ENCODE results near the gene KIF2C.
"Not testable (repeated sequence)": the region's sequence is repeated elsewhere in the genome, so short reads cannot be mapped to it uniquely, and the experiment has no call there.

KIF2C gene

DNA sequence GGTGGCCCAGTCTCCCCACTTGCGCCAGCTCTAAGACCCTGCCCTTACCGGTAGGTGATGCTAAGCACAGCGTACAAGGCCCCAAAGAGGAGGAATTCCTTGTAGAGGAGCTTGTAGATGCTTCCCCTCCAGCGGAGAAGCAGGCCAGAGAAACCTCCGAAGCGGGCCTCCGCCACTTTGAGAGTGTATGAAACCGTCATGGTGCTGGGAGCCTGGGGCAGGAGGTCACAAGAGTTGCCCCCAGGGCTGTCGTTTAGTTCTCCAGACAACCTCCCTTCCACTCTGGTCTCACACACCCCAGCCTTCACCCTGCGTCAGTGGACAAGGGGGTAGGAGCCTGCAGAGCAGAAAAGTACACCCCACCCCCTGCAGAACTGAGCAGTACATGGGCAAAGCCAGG is 47.9 kb downstream of the KIF2C start:
- DNase-seq: no peak

DNA sequence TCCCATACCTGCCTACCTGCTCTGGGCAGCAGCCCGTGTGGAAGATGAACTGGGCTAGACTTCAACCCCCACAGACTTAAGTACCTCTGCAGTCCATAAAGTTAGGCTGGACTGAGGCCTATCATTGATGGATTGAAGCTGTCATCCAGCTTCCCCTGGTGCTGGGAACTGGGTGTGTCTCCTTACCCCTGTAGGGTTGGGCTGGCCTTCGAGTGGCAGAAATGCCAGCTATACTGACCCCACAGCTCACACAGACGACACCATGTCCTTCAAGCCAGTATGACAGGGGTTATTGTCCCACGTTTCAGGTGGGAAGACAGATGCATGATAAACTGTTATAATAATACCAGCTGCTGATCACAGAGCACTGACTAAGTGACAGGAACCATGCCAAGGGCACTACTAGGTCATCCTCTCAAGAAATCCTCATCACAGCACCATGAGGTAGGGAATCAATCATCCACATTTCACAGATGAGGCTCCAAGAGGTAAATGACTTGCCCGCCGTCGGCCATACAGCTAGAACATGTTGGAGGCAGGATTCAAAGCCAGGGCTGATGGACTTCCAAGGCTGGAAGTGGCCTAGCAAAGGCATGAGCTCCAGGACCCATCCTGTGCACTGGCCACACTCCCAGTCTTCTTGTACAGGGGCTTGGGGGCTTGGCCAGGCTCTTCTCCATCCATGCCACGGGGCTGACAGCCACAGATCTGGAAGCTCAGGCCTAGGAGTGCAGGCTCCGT is 48.7 kb downstream of the KIF2C start, which contains the start of gene BEST4:
Gene BEST4, minus strand, starts transcription at position 51 of the 741 bp plus-strand sequence. CDS start 465 bp downstream, outside the sequence.
- Histone ChIP-seq H3K9me3 (no peaks in the 10 kb centered on the region), H3K36me3 (no peaks in the 10 kb centered on the region), H3K4me1 (no peaks in the 10 kb centered on the region), H3K4me3 (ENCODE audit: low read depth, low read length) (no peak within 1 kb of the TSS), H3K27me3 (no peaks in the 10 kb centered on the region)
- DNase-seq: no peak
- TF ChIP-seq, protein P1, sequence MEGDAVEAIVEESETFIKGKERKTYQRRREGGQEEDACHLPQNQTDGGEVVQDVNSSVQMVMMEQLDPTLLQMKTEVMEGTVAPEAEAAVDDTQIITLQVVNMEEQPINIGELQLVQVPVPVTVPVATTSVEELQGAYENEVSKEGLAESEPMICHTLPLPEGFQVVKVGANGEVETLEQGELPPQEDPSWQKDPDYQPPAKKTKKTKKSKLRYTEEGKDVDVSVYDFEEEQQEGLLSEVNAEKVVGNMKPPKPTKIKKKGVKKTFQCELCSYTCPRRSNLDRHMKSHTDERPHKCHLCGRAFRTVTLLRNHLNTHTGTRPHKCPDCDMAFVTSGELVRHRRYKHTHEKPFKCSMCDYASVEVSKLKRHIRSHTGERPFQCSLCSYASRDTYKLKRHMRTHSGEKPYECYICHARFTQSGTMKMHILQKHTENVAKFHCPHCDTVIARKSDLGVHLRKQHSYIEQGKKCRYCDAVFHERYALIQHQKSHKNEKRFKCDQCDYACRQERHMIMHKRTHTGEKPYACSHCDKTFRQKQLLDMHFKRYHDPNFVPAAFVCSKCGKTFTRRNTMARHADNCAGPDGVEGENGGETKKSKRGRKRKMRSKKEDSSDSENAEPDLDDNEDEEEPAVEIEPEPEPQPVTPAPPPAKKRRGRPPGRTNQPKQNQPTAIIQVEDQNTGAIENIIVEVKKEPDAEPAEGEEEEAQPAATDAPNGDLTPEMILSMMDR (IDR thresholded peaks at IDR 0.05; ENCODE audit: low read depth, low read length): no peak

More for the DNA sequence above, 47.9 kb downstream of the KIF2C start:
- TF ChIP-seq, protein P1 (IDR thresholded peaks at IDR 0.05; ENCODE audit: low read depth, low read length): no peak
- Histone ChIP-seq H3K4me1 (no peaks in the 10 kb centered on the region), H3K4me3 (ENCODE audit: low read depth, low read length) (no peak overlapping the region), H3K9me3 (no peaks in the 10 kb centered on the region), H3K27me3 (no peaks in the 10 kb centered on the region), H3K36me3 (no peaks in the 10 kb centered on the region)

DNA sequence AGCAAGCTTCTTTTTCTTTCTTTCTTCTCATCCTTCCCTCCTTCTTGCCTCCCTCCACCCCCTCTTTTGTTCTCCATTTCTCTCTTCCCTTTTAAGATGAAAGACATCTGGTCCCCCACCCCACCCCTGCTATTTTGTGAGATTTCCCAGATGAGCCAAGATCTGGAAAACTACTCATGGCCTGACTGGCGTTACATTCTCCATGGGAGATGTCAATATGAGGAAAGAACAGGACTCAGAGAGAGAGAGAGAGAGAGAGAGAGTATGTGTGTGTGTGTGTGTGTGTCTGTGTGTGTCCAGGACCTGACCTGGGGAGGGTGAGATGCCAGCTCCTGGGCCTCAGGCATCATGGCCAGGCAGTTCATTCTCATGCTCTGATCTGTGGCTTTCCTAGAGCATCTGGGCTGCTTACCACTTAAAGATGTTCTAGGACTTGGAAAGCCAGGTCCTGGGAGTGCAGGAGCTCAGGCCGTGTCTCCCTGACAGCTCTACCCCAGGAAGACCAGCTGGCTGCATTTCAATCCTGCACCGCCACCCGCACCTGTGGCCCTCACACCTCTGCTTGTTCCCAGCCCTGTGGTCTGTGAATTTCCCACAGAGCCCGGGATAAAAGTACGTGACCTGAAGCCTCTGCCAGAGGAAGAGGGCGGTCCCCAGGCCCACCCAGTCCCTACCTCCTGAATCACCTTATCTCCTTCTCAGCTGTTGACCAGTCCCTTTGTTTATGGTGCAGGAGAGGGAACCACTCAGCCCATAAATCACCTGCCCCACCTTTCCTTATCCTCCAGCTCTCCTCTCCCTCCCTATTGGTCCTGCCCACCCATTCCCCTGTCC is 51.5 kb downstream of the KIF2C start:
- Histone ChIP-seq H3K36me3 (no peaks in the 10 kb centered on the region), H3K9me3 (no peaks in the 10 kb centered on the region), H3K4me3 (ENCODE audit: low read depth, low read length) (no peak overlapping the region), H3K27me3 (no peaks in the 10 kb centered on the region), H3K4me1 (no peaks in the 10 kb centered on the region)
- DNase-seq: no peak
- TF ChIP-seq, protein P1 (IDR thresholded peaks at IDR 0.05; ENCODE audit: low read depth, low read length): no peak

DNA sequence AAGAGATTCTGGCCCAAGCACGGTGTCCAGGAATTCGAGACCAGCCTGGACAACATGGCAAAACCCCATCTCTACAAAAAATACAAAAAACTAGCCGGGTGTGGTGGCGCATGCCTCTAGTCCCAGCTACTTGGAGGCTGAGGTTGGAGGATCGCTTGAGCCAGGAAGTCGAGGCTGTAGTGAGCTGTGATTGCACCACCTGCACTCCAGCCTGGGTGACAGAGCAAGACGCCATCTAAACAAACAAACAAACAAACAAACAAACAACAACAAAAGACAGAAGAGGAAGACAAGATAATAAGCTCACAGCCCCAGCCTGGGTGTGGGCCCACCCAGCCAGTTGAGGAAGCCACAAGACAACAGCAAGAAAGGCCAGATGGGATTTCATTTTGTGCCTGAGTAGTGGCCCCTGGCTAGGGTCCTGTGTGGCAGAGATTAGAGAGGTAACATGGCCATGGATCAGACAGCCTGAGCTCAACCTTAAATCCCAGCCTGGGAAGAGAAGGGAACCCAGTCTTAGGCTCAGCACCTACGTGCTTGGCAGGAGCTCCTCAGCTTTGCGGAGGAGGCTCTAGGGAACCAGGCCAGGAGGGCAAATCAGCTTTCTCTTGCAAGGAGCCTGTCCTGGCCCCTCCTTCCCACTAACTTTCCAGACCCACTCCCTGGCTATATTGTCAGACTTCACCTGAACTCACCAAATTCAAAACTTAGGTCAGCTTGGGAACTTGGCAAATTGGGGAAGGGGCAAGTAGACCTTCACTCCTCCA is 53.3 kb downstream of the KIF2C start:
- DNase-seq: no peak
- Histone ChIP-seq H3K4me3 (ENCODE audit: low read depth, low read length) (no peak overlapping the region), H3K36me3 (no peaks in the 10 kb centered on the region), H3K4me1 (no peaks in the 10 kb centered on the region), H3K27me3 (no peaks in the 10 kb centered on the region), H3K9me3 (no peaks in the 10 kb centered on the region)
- TF ChIP-seq, protein P1 (IDR thresholded peaks at IDR 0.05; ENCODE audit: low read depth, low read length): no peak

DNA sequence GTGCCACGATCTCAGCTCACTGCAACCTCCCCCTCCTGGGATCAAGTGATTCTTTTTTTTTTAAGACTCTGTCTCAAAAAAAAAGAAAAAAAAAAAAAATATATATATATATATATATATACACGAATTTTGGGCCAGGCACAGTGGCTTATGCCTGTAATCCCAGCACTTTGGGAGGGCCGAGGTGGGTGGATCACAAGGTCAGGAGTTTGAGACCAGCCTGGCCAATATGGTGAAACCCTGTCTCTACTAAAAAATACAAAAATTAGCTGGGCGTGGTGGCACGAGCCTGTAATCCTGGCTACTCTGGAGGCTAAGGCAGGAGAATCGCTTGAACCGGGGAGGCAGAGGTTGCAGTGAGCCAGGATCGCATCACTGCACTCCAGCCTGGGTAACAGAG is 58.2 kb downstream of the KIF2C start:
- H3K9me3 ChIP-seq; DNase-seq; H3K4me3 ChIP-seq (ENCODE audit: low read depth, low read length); H3K27me3 ChIP-seq; H3K4me1 ChIP-seq; H3K36me3 ChIP-seq: not testable (repeated sequence)
